ENCODE data around the gene RAPGEF4. TPM values are rescaled to one million over a fixed set of nuclear protein-coding genes. Genes with fewer than 3 reads are reported as not detected.

Gene RAPGEF4
- total and polyA plus RNA-seq, 2 of the 4 experiments (the other 2 are of a cell fraction), result 1.7 to 3.2 TPM

DNA sequence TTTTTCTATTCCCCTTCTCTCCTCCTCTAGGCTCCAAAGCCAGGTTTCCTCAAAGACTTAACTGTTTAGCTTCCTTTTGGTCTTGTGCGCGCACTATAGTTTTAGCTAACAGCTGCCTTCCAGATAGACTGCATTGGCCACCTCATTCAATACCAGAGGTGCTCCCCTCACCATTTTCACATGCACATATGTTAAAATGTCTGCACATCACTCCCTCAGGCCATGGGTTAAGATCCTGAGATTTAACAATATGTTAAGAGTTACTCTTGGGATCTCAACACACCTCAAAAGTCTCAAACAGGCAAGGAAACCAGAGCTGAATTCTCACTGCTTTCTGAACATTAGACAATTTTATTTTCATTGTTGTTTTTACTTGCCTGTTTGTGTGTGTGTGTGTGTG is 259.2 kb downstream of the RAPGEF4 start:
- ChIA-PET POLR2A (ENCODE audit: unreplicated experiment) (no interaction called here), CTCF (interaction anchor here (0.6 to 1.9 kb wide), 2 partner anchors 22 to 1285 kb away, joined by 4 to 6 read pairs; no protein-coding TSS in a partner anchor)
- Histone ChIP-seq H2AFZ (replicated peaks; ENCODE audit: low read length, poor library complexity) (no peak overlapping the region), H3K4me1 (ENCODE audit: control insufficient read depth, insufficient read depth, low read length) (peaks cover 25% of the 10 kb centered on the region), H2BK5ac (ENCODE audit: low read depth, low read length, poor library complexity, severe bottlenecking) (peak overlapping the region; percentile 68), H3K18ac (ENCODE audit: low read depth, low read length) (peak overlapping the region; percentile 82), H3K23ac (ENCODE audit: low read depth, low read length) (no peak overlapping the region; the same call in 1 of the 2 replicates), H3K79me1 (ENCODE audit: low read depth in 1 of 2, low read length in 2 of 2) (no peaks in the 10 kb centered on the region), H3K27ac (ENCODE audit: insufficient read depth, low read length) (peak overlapping the region; percentile 91; the same call in 1 of the 2 replicates), H3K9me1 (ENCODE audit: insufficient read depth, low read length) (peaks cover 14% of the 10 kb centered on the region; the same call in 1 of the 2 replicates), H4K5ac (ENCODE audit: low read depth, low read length) (peak overlapping the region; percentile 57), H2BK15ac (ENCODE audit: low read depth, low read length) (peak overlapping the region; percentile 95; the same call in 2 of the 3 replicates), H3K4ac (ENCODE audit: low read depth, low read length) (peak overlapping the region; percentile 69), H3K9ac (ENCODE audit: low read depth, low read length) (no peak overlapping the region), H2AK5ac (ENCODE audit: low read depth, low read length) (peak overlapping the region; percentile 90), H3K36me3 (ENCODE audit: control insufficient read depth, insufficient read depth, low read length) (no peaks in the 10 kb centered on the region), H2BK120ac (ENCODE audit: low read depth, low read length) (peak overlapping the region; percentile 86), H3K9me3 (ENCODE audit: control insufficient read depth, insufficient read depth, low read length) (no peaks in the 10 kb centered on the region), H3K4me3 (ENCODE audit: insufficient read depth, low read depth, low read length) (no peak overlapping the region), H2AK9ac (replicated peaks; ENCODE audit: low read depth, low read length, poor library complexity) (no peak overlapping the region), H2BK20ac (ENCODE audit: low read depth, low read length) (peak overlapping the region; percentile 86; the same call in 1 of the 2 replicates), H3K27me3 (ENCODE audit: control insufficient read depth, insufficient read depth, low read length) (no peaks in the 10 kb centered on the region), H4K8ac (ENCODE audit: low read depth in 2 of 2, low read length in 2 of 2) (peak overlapping the region; percentile 52 to 79; a peak in 3 of 4 replicates), H4K20me1 (ENCODE audit: insufficient read depth, low read length) (no peaks in the 10 kb centered on the region), H3K4me2 (ENCODE audit: low read depth, low read length) (no peak overlapping the region), H4K91ac (ENCODE audit: insufficient read depth, low read depth, low read length) (peak overlapping the region; percentile 75), H3K56ac (ENCODE audit: extremely low read depth, insufficient read depth, low read length) (no peak overlapping the region), H3K14ac (replicated peaks; ENCODE audit: low read depth, low read length) (peak overlapping the region; percentile 85)
- no TSS peak for BruUV-seq (replicated peaks)
- ATAC-seq (ENCODE audit: low read depth), result no peak
- dilution Hi-C loops (cut with HindIII; ENCODE audit: low sequenced_read_pairs, unreplicated experiment) (no loop called here), in situ Hi-C loops (cut with MboI; ENCODE audit: low sequenced_read_pairs) (no loop called here), intact Hi-C loops (cut with micrococcal nuclease) (no loop called here)
- DNase-seq, result no peak
- 100% methylated on average over 1 of the region's 2 CpGs; no CpG with 5 or more reads in 1 of the 2 experiments for WGBS, 2 experiments (ENCODE audit: extremely low coverage in 2 of 2, insufficient read length in 1 of 2)
- TF ChIP-seq CEBPB (IDR thresholded peaks at IDR 0.05; ENCODE audit: low read depth, low read length) (no peak), MAFK (IDR thresholded peaks at IDR 0.05; ENCODE audit: low read depth, low read length) (no peak), FOS (IDR thresholded peaks at IDR 0.05; ENCODE audit: low read depth, low read length) (no peak), MXI1 (IDR thresholded peaks at IDR 0.05; ENCODE audit: borderline replicate concordance, low read depth, low read length) (no peak), POLR2A (IDR thresholded peaks at IDR 0.05; ENCODE audit: low read depth, low read length) (no peak), RAD21 (IDR thresholded peaks at IDR 0.05; ENCODE audit: low read length) (no peak), MAZ (IDR thresholded peaks at IDR 0.05; ENCODE audit: borderline replicate concordance, low read depth, low read length) (no peak), BHLHE40 (IDR thresholded peaks at IDR 0.05; ENCODE audit: low read depth, low read length) (no peak), RFX5 (IDR thresholded peaks at IDR 0.05; ENCODE audit: low read depth, low read length) (no peak)
- TF ChIP-seq, protein P1, sequence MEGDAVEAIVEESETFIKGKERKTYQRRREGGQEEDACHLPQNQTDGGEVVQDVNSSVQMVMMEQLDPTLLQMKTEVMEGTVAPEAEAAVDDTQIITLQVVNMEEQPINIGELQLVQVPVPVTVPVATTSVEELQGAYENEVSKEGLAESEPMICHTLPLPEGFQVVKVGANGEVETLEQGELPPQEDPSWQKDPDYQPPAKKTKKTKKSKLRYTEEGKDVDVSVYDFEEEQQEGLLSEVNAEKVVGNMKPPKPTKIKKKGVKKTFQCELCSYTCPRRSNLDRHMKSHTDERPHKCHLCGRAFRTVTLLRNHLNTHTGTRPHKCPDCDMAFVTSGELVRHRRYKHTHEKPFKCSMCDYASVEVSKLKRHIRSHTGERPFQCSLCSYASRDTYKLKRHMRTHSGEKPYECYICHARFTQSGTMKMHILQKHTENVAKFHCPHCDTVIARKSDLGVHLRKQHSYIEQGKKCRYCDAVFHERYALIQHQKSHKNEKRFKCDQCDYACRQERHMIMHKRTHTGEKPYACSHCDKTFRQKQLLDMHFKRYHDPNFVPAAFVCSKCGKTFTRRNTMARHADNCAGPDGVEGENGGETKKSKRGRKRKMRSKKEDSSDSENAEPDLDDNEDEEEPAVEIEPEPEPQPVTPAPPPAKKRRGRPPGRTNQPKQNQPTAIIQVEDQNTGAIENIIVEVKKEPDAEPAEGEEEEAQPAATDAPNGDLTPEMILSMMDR (conservative IDR thresholded peaks at IDR 0.05; ENCODE audit: low read depth, low read length), result no peak

Measured in IMR-90 (cell line).